Loucy (cell line): ENCODE data around the gene MOGAT1.
"Not testable (repeated sequence)": the region's sequence is repeated elsewhere in the genome, so short reads cannot be mapped to it uniquely, and the experiment has no call there.

ENCODE experiments used
- H2AFZ ChIP-seq: fragments of 200-600 bp; sonication (generic); 2 replicates; pipeline ENCODE4 v1.6.0; 2016; ENCODE audit warnings: antibody characterized with exemption, mild to moderate bottlenecking, low read length, moderate library complexity
- H3F3A ChIP-seq: fragments of 200-600 bp; 2 replicates; pipeline ENCODE4 v1.6.0; 2016; ENCODE audit warnings: antibody characterized with exemption, low read depth, mild to moderate bottlenecking
- H3K27me3 ChIP-seq: fragments of 200-600 bp; sonication (generic); 2 replicates; pipeline ENCODE4 v1.6.1; 2014; ENCODE audit warnings: low read length, mild to moderate bottlenecking; ENCODE audit not compliant: insufficient read depth, poor library complexity, severe bottlenecking
- H3K36me3 ChIP-seq: fragments of 200-600 bp; sonication (generic); 2 replicates; pipeline ENCODE4 v1.6.1; 2016; ENCODE audit warnings: low read length; ENCODE audit not compliant: insufficient read depth
- H3K4me1 ChIP-seq: fragments of 200-600 bp; sonication (generic); 2 replicates; pipeline ENCODE4 v1.5.1; 2014; ENCODE audit warnings: low read length, mild to moderate bottlenecking; ENCODE audit not compliant: insufficient read depth, poor library complexity, severe bottlenecking
- H3K4me2 ChIP-seq: fragments of 200-600 bp; sonication (generic); 2 replicates; pipeline ENCODE4 v1.6.0; 2014; ENCODE audit warnings: antibody characterized with exemption, low read length, low read depth, mild to moderate bottlenecking; ENCODE audit not compliant: poor library complexity, severe bottlenecking
- H3K4me3 ChIP-seq: fragments of 200-600 bp; sonication (generic); 2 replicates; pipeline ENCODE4 v1.5.1; 2014; ENCODE audit warnings: low read length, mild to moderate bottlenecking, mixed read lengths; ENCODE audit not compliant: poor library complexity, severe bottlenecking
- H3K79me2 ChIP-seq: fragments of 200-600 bp; sonication (generic); 2 replicates; pipeline ENCODE4 v1.6.1; 2014; ENCODE audit warnings: low read length; ENCODE audit not compliant: insufficient read depth
- H3K9ac ChIP-seq: fragments of 200-600 bp; sonication (generic); 2 replicates; pipeline ENCODE4 v1.6.0; 2014; ENCODE audit warnings: mild to moderate bottlenecking, low read depth, low read length, moderate library complexity; ENCODE audit not compliant: poor library complexity, severe bottlenecking
- H3K9me2 ChIP-seq: fragments of 200-600 bp; sonication (generic); replicated peaks from 2 replicates; pipeline ENCODE4 v1.6.1; 2016; ENCODE audit warnings: low read depth, low read length, mixed read lengths
- H3K9me3 ChIP-seq: fragments of 200-600 bp; sonication (generic); 2 replicates; pipeline ENCODE4 v1.6.1; 2014; ENCODE audit warnings: mild to moderate bottlenecking, antibody characterized with exemption, low read length, low read depth; ENCODE audit not compliant: insufficient read depth
- H4K20me1 ChIP-seq: fragments of 200-600 bp; sonication (generic); 2 replicates; pipeline ENCODE4 v1.6.0; 2014; ENCODE audit warnings: antibody characterized with exemption, low read length, mild to moderate bottlenecking; ENCODE audit not compliant: insufficient read depth, poor library complexity, severe bottlenecking
- CTCF ChIP-seq: fragments of 200-600 bp; sonication (generic); conservative IDR thresholded peaks from 2 replicates; pipeline ENCODE4 v1.5.1; 2014; ENCODE audit warnings: mild to moderate bottlenecking, antibody characterized with exemption, low read length
- EZH2phosphoT487 ChIP-seq: fragments of 200-600 bp; IDR thresholded peaks from 2 replicates; pipeline ENCODE4 v1.6.1; 2018; ENCODE audit warnings: antibody characterized with exemption, mild to moderate bottlenecking, moderate library complexity, borderline replicate concordance

MOGAT1 gene

GRCh38 chr2:222715742-222716141, 44.3 kb downstream of the MOGAT1 start:
- H2AFZ ChIP-seq, result no peak overlapping the region
- no peaks in the 10 kb centered on the region for H3K36me3 ChIP-seq
- no peak overlapping the region for H3K4me2 ChIP-seq
- no peaks in the 10 kb centered on the region for H3F3A ChIP-seq
- no peak overlapping the region for H3K9ac ChIP-seq
- H3K9me3 ChIP-seq, result no peaks in the 10 kb centered on the region
- no peak for TF ChIP-seq CTCF
- TF ChIP-seq EZH2phosphoT487, result no peak
- H3K9me2 ChIP-seq, result no peaks in the 10 kb centered on the region
- H4K20me1 ChIP-seq, result no peaks in the 10 kb centered on the region
- H3K27me3 ChIP-seq, result no peaks in the 10 kb centered on the region
- no peak overlapping the region for H3K4me3 ChIP-seq
- H3K4me1 ChIP-seq, result no peaks in the 10 kb centered on the region
- no peaks in the 10 kb centered on the region for H3K79me2 ChIP-seq

GRCh38 chr2:222719787-222720186, 48.3 kb downstream of the MOGAT1 start:
- not testable (repeated sequence) for H3K9me3 ChIP-seq

DNA sequence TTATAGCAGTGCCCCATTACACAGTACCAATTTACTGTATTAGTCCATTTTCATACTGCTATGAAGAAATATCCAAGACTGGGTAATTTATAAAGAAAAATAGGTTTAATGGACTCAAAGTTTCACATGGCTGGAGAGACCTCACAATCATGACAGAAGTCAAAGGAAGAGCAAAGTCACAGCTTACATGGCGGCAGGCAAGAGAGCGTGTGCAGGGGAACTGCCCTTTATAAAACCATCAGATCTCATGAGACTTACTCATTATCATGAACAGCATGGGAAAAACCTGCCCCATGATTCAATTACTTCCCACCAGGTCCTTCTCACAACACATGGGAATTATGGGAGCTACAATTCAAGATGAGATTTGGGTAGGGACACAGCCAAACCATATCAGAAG, 50.1 kb downstream of the MOGAT1 start:
- not testable (repeated sequence) for H3K9me2 ChIP-seq, H3K79me2 ChIP-seq, H3K27me3 ChIP-seq, H3K9me3 ChIP-seq, H3K36me3 ChIP-seq, H3K9ac ChIP-seq, H4K20me1 ChIP-seq, H3K4me2 ChIP-seq, H3F3A ChIP-seq, H3K4me3 ChIP-seq, H3K4me1 ChIP-seq, H2AFZ ChIP-seq

More at GRCh38 chr2:222719787-222720186, 48.3 kb downstream of the MOGAT1 start:
- not testable (repeated sequence) for H3K9me2 ChIP-seq, H3K27me3 ChIP-seq, H3K4me3 ChIP-seq, H4K20me1 ChIP-seq, H3K36me3 ChIP-seq, H2AFZ ChIP-seq, H3K4me2 ChIP-seq, H3K79me2 ChIP-seq, H3K4me1 ChIP-seq, H3F3A ChIP-seq, H3K9ac ChIP-seq

GRCh38 chr2:222722327-222722946, 51.0 kb downstream of the MOGAT1 start:
- no peak overlapping the region for H3K9ac ChIP-seq
- no peaks in the 10 kb centered on the region for H3K79me2 ChIP-seq
- H3K4me1 ChIP-seq, result no peaks in the 10 kb centered on the region

More at GRCh38 chr2:222722327-222722946, 51.0 kb downstream of the MOGAT1 start:
- Histone ChIP-seq H3K4me3 (no peak overlapping the region), H3K4me2 (no peak overlapping the region), H3F3A (no peaks in the 10 kb centered on the region), H2AFZ (no peak overlapping the region), H3K9me3 (no peaks in the 10 kb centered on the region), H4K20me1 (no peaks in the 10 kb centered on the region), H3K9me2 (no peaks in the 10 kb centered on the region), H3K36me3 (no peaks in the 10 kb centered on the region), H3K27me3 (no peaks in the 10 kb centered on the region)
- no peak for TF ChIP-seq CTCF
- no peak for TF ChIP-seq EZH2phosphoT487
